ENCODE measurements around the gene ARL4C.

The ARL4C gene

GRCh38 chr2:234469251-234469845, 27.5 kb downstream of the ARL4C start:
- DNase-seq (ENCODE audit: extremely low read depth, insufficient read length) = no peak
- H3K36me3 ChIP-seq (ENCODE audit: control insufficient read depth, insufficient read depth, low read length) = no peaks in the 10 kb centered on the region
- no peak overlapping the region for H3K4me3 ChIP-seq (replicated peaks; ENCODE audit: low read depth, low read length)
- no peaks in the 10 kb centered on the region for H3K27me3 ChIP-seq (replicated peaks; ENCODE audit: control insufficient read depth, insufficient read depth, low read length)
- TF ChIP-seq CTCF (IDR thresholded peaks at IDR 0.05; ENCODE audit: insufficient read depth, low read length, poor library complexity, severe bottlenecking) = no peak

- Histone ChIP-seq H3K4me3 (replicated peaks; ENCODE audit: low read depth, low read length) (no peak overlapping the region), H3K36me3 (ENCODE audit: control insufficient read depth, insufficient read depth, low read length) (no peaks in the 10 kb centered on the region), H3K27me3 (replicated peaks; ENCODE audit: control insufficient read depth, insufficient read depth, low read length) (no peaks in the 10 kb centered on the region)
- no peak for TF ChIP-seq CTCF (IDR thresholded peaks at IDR 0.05; ENCODE audit: insufficient read depth, low read length, poor library complexity, severe bottlenecking)
- no peak for DNase-seq (ENCODE audit: extremely low read depth, insufficient read length)
Measured at GRCh38 chr2:234468503-234468902, 28.4 kb downstream of the ARL4C start.

- Histone ChIP-seq H3K36me3 (ENCODE audit: control insufficient read depth, insufficient read depth, low read length) (no peaks in the 10 kb centered on the region), H3K4me3 (replicated peaks; ENCODE audit: low read depth, low read length) (no peak overlapping the region), H3K27me3 (replicated peaks; ENCODE audit: control insufficient read depth, insufficient read depth, low read length) (no peaks in the 10 kb centered on the region)
- no peak for DNase-seq (ENCODE audit: extremely low read depth, insufficient read length)
- no peak for TF ChIP-seq CTCF (IDR thresholded peaks at IDR 0.05; ENCODE audit: insufficient read depth, low read length, poor library complexity, severe bottlenecking)
Measured at GRCh38 chr2:234467289-234467688, 29.6 kb downstream of the ARL4C start.

GRCh38 chr2:234464291-234464645, 32.6 kb downstream of the ARL4C start:
- Histone ChIP-seq H3K27me3 (replicated peaks; ENCODE audit: control insufficient read depth, insufficient read depth, low read length) (no peaks in the 10 kb centered on the region), H3K4me3 (replicated peaks; ENCODE audit: low read depth, low read length) (no peak overlapping the region), H3K36me3 (ENCODE audit: control insufficient read depth, insufficient read depth, low read length) (no peaks in the 10 kb centered on the region)
- no peak for TF ChIP-seq CTCF (IDR thresholded peaks at IDR 0.05; ENCODE audit: insufficient read depth, low read length, poor library complexity, severe bottlenecking)
- no peak for DNase-seq (ENCODE audit: extremely low read depth, insufficient read length)

GRCh38 chr2:234463626-234464290, 33.1 kb downstream of the ARL4C start:
- TF ChIP-seq CTCF (IDR thresholded peaks at IDR 0.05; ENCODE audit: insufficient read depth, low read length, poor library complexity, severe bottlenecking) = no peak
- DNase-seq (ENCODE audit: extremely low read depth, insufficient read length) = no peak
- Histone ChIP-seq H3K36me3 (ENCODE audit: control insufficient read depth, insufficient read depth, low read length) (no peaks in the 10 kb centered on the region), H3K27me3 (replicated peaks; ENCODE audit: control insufficient read depth, insufficient read depth, low read length) (no peaks in the 10 kb centered on the region), H3K4me3 (replicated peaks; ENCODE audit: low read depth, low read length) (no peak overlapping the region)
